ENCODE data around the gene CACNA2D3.

- TF ChIP-seq RAD21 (conservative IDR thresholded peaks at IDR 0.05) (no peak), POLR2AphosphoS5 (IDR thresholded peaks at IDR 0.05) (no peak), EP300 (conservative IDR thresholded peaks at IDR 0.05; ENCODE audit: poor library complexity, severe bottlenecking) (no peak), EZH2 (IDR thresholded peaks at IDR 0.05; ENCODE audit: borderline replicate concordance, insufficient read depth, low read length, poor library complexity, severe bottlenecking) (no peak), MXI1 (conservative IDR thresholded peaks at IDR 0.05; ENCODE audit: poor library complexity, severe bottlenecking) (no peak)
- TF ChIP-seq, protein P1, sequence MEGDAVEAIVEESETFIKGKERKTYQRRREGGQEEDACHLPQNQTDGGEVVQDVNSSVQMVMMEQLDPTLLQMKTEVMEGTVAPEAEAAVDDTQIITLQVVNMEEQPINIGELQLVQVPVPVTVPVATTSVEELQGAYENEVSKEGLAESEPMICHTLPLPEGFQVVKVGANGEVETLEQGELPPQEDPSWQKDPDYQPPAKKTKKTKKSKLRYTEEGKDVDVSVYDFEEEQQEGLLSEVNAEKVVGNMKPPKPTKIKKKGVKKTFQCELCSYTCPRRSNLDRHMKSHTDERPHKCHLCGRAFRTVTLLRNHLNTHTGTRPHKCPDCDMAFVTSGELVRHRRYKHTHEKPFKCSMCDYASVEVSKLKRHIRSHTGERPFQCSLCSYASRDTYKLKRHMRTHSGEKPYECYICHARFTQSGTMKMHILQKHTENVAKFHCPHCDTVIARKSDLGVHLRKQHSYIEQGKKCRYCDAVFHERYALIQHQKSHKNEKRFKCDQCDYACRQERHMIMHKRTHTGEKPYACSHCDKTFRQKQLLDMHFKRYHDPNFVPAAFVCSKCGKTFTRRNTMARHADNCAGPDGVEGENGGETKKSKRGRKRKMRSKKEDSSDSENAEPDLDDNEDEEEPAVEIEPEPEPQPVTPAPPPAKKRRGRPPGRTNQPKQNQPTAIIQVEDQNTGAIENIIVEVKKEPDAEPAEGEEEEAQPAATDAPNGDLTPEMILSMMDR (IDR thresholded peaks at IDR 0.05; ENCODE audit: poor library complexity, severe bottlenecking) = no peak
- TF ChIP-seq, protein P2, sequence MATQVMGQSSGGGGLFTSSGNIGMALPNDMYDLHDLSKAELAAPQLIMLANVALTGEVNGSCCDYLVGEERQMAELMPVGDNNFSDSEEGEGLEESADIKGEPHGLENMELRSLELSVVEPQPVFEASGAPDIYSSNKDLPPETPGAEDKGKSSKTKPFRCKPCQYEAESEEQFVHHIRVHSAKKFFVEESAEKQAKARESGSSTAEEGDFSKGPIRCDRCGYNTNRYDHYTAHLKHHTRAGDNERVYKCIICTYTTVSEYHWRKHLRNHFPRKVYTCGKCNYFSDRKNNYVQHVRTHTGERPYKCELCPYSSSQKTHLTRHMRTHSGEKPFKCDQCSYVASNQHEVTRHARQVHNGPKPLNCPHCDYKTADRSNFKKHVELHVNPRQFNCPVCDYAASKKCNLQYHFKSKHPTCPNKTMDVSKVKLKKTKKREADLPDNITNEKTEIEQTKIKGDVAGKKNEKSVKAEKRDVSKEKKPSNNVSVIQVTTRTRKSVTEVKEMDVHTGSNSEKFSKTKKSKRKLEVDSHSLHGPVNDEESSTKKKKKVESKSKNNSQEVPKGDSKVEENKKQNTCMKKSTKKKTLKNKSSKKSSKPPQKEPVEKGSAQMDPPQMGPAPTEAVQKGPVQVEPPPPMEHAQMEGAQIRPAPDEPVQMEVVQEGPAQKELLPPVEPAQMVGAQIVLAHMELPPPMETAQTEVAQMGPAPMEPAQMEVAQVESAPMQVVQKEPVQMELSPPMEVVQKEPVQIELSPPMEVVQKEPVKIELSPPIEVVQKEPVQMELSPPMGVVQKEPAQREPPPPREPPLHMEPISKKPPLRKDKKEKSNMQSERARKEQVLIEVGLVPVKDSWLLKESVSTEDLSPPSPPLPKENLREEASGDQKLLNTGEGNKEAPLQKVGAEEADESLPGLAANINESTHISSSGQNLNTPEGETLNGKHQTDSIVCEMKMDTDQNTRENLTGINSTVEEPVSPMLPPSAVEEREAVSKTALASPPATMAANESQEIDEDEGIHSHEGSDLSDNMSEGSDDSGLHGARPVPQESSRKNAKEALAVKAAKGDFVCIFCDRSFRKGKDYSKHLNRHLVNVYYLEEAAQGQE (IDR thresholded peaks at IDR 0.05; ENCODE audit: borderline replicate concordance) = no peak
Measured at GRCh38 chr3:54358969-54359694, 236.8 kb downstream of the CACNA2D3 start.

Measured in neural cell (in vitro differentiated cells).